K562 (cell line): Measurements from ENCODE around the gene ST8SIA1. TPM values are rescaled to one million over a fixed set of nuclear protein-coding genes. Genes with fewer than 3 reads are reported as not detected.

Experiments
- ATAC-seq: fragments of 200-7000 bp; cut with Tn5 transposase; 3 replicates; pipeline ENCODE4 v1.9.1; 2020; ENCODE audit warnings: moderate library complexity
- BruUV-seq: library from RNA; stranded (reverse); fragments of 400-500 nt; replicated peaks from 2 replicates; lab custom pipeline; 2021; lab: Mats Ljungman, UMichigan
- CTCF ChIA-PET: fragments of 300-600 bp; formaldehyde crosslinking; extraction: SDS; loops from one replicate; lab custom pipeline; 2021; ENCODE audit warnings: low intra/inter-chr PET ratio; lab: Yijun Ruan, JAX
- POLR2A ChIA-PET: fragments of 300-600, 350-650 bp; sonication (Branson Sonifier 250); formaldehyde crosslinking; extraction: SDS; loops from one replicate; lab custom pipeline; 2021; ENCODE audit warnings: antibody characterized with exemption, inconsistent platforms; lab: Yijun Ruan, JAX
- DNase-seq, 4 experiments: peaks; one replicate each; pipeline versions ENCODE4 v3.0.0 to v3.0.0-alpha.2; 2011 to 2018; ENCODE audit warnings: low spot score in 3 of 4, mixed read lengths in 3 of 4; ENCODE audit errors: extremely low read depth in 1 of 4
- FAIRE-seq: peaks from 2 replicates; lab custom pipeline; 2011; peaks lifted over from hg19 to GRCh38; lab: Jason Lieb, UNC
- H2AFZ ChIP-seq: 2 replicates; pipeline ENCODE4 v1.6.0; 2011; ENCODE audit warnings: low read depth, low read length, control low read depth, inconsistent platforms
- H3K27ac ChIP-seq: fragments of 200-600 bp; 3 replicates; pipeline ENCODE4 v1.8.0; 2011; ENCODE audit warnings: low read depth, mild to moderate bottlenecking, control low read depth, inconsistent platforms, low read length, moderate library complexity, mixed read lengths; ENCODE audit errors: extremely low read depth
- H3K27me3 ChIP-seq, 2 experiments: fragments of 300-600 bp in 1 of 2; 2 replicates in 1 of 2; 3 replicates in 1 of 2; pipeline versions ENCODE4 v1.6.0 to v1.8.0; 2011; ENCODE audit warnings: inconsistent platforms in 2 of 2, low read length in 2 of 2, mild to moderate bottlenecking in 1 of 2, mixed read lengths in 1 of 2, moderate library complexity in 1 of 2; ENCODE audit not compliant: control insufficient read depth in 2 of 2, insufficient read depth in 2 of 2
- H3K36me3 ChIP-seq: fragments of 300-600 bp; 3 replicates; pipeline ENCODE4 v1.8.0; 2011; ENCODE audit warnings: mild to moderate bottlenecking, low read length, inconsistent platforms; ENCODE audit not compliant: control insufficient read depth, insufficient read depth
- H3K4me1 ChIP-seq, 2 experiments: fragments of 200-600 bp in 1 of 2; replicated peaks in 1 of 2; 2 replicates in 1 of 2; 3 replicates in 1 of 2; pipeline versions ENCODE4 v1.5.1 to v1.8.0; 2011; ENCODE audit warnings: inconsistent platforms in 2 of 2, low read length in 2 of 2, mild to moderate bottlenecking in 1 of 2, mixed read lengths in 1 of 2, moderate library complexity in 1 of 2; ENCODE audit not compliant: control insufficient read depth in 2 of 2, insufficient read depth in 2 of 2
- H3K4me2 ChIP-seq: 2 replicates; pipeline ENCODE4 v1.6.1; 2011; ENCODE audit warnings: low read length, control low read depth, inconsistent platforms, mixed read lengths; ENCODE audit not compliant: insufficient read depth
- H3K4me3 ChIP-seq: fragments of 200-600 bp; sonication (generic), shearing (Covaris generic); 2 replicates; pipeline ENCODE4 v1.5.1; 2016; ENCODE audit warnings: control low read depth, inconsistent platforms
- H3K79me2 ChIP-seq: fragments of 200-600 bp; 3 replicates; pipeline ENCODE4 v1.8.0; 2011; ENCODE audit warnings: low read length, inconsistent platforms; ENCODE audit not compliant: control insufficient read depth, insufficient read depth
- H3K9ac ChIP-seq, 2 experiments: 2 replicates each; pipeline versions ENCODE4 v1.6.0 to v1.6.1; 2011; ENCODE audit warnings: low read depth in 2 of 2, low read length in 2 of 2, control low read depth in 1 of 2, inconsistent platforms in 1 of 2, mild to moderate bottlenecking in 1 of 2, mixed read lengths in 1 of 2; ENCODE audit not compliant: insufficient read depth in 1 of 2
- H3K9me1 ChIP-seq: one replicate; pipeline ENCODE4 v1.6.0; 2011; ENCODE audit warnings: inconsistent platforms, mild to moderate bottlenecking, low read length, moderate library complexity; ENCODE audit not compliant: control insufficient read depth, insufficient read depth
- H3K9me3 ChIP-seq: replicated peaks from 2 replicates; pipeline ENCODE4 v1.5.1; 2011; ENCODE audit warnings: low read depth, low read length, inconsistent platforms; ENCODE audit not compliant: control insufficient read depth, insufficient read depth
- H4K20me1 ChIP-seq: replicated peaks from 2 replicates; pipeline ENCODE4 v1.6.1; 2011; ENCODE audit warnings: low read length, inconsistent platforms, mixed read lengths; ENCODE audit not compliant: control insufficient read depth, insufficient read depth
- ETV6 ChIP-seq, 3 experiments: fragments of 150-350 bp in 1 of 3; sonication (generic) in 1 of 3; formaldehyde crosslinking in 1 of 3; IDR thresholded peaks; 2 replicates each; pipeline versions ENCODE4 v1.6.1 to v1.8.0; 2014 to 2022; ENCODE audit warnings: borderline replicate concordance in 2 of 3, low read depth in 2 of 3, antibody characterized with exemption in 1 of 3, low read length in 1 of 3, mild to moderate bottlenecking in 1 of 3, missing genetic modification reagents in 1 of 3
- NFRKB ChIP-seq: fragments of 450-650 bp; IDR thresholded peaks from 2 replicates; pipeline ENCODE4 v1.6.1; 2016; ENCODE audit warnings: low read depth
- RBBP5 ChIP-seq: fragments of 200-600 bp; sonication (generic); IDR thresholded peaks from 2 replicates; pipeline ENCODE4 v1.6.1; 2012; ENCODE audit warnings: borderline replicate concordance, mild to moderate bottlenecking, low read length, control low read depth, inconsistent platforms; ENCODE audit not compliant: insufficient read depth, poor library complexity, severe bottlenecking
- ZFP1 ChIP-seq: fragments of 450-650 bp; formaldehyde crosslinking; IDR thresholded peaks from 2 replicates; pipeline ENCODE4 v1.4.0; 2020; ENCODE audit warnings: mild to moderate bottlenecking, mixed read lengths
- ZNF311 ChIP-seq: fragments of 250-450 bp; sonication (Bioruptor Pico); IDR thresholded peaks from 2 replicates; pipeline ENCODE4 v1.4.0; 2020; ENCODE audit warnings: mild to moderate bottlenecking, moderate library complexity
- ZNF766 ChIP-seq: fragments of 200-800 bp; sonication (Bioruptor generic); conservative IDR thresholded peaks from 2 replicates; pipeline ENCODE4 v1.6.1; 2016; ENCODE audit warnings: missing genetic modification characterization, missing compliant biosample characterization
- WGBS: fragments of 100-300 bp; shearing (Covaris generic); methylation state at CpG from one replicate; pipeline ENCODE4 v1.1.6; 2016; ENCODE audit warnings: low coverage, mixed read lengths; ENCODE audit not compliant: insufficient coverage; ENCODE audit errors: missing lambda C conversion rate; 5-methylcytosine and 5-hydroxymethylcytosine counted together
- in situ Hi-C: fragments of 300-500 bp; cut with MboI; formaldehyde crosslinking; loops from 4 replicates; pipeline ENCODE4 v1.15.0; 2018; ENCODE audit warnings: inconsistent platforms, mixed read lengths
- intact Hi-C: fragments of 100-400 bp; cut with micrococcal nuclease; formaldehyde crosslinking; loops from 2 replicates; pipeline ENCODE4 v1.14.2; 2022
- polyA plus RNA-seq, 8 experiments: library from polyadenylated mRNA; depleted of rRNA in 4 of 8; stranded (reverse) in 5 of 8; unstranded in 3 of 8; fragments of >200 nt; fragmentation: Nextera tagmentation in 2 of 8; fragmentation: Illumina TruSeq in 1 of 8; extraction: Ambion mirVana in 2 of 8; extraction: Trizol in 1 of 8; gene quantifications; 2 replicates each; pipeline versions ENCODE4 v1.2.1 to v1.2.3, GENCODE V29; 2011 to 2014; ENCODE audit warnings: inconsistent platforms in 1 of 8, missing spikeins in 1 of 8
- total RNA-seq, 7 experiments: library from RNA; depleted of rRNA in 6 of 7; stranded (reverse); fragments of >200 nt in 6 of 7; fragmentation: Illumina TruSeq in 2 of 7; extraction: Trizol in 2 of 7; gene quantifications; 2 replicates each; pipeline versions ENCODE4 v1.2.1 to v1.2.3, GENCODE V29; 2011 to 2021; ENCODE audit warnings: low replicate concordance in 1 of 7
- TF ChIP-seq, protein P1 (sequence below): sonication (generic); formaldehyde crosslinking; IDR thresholded peaks from 2 replicates; pipeline ENCODE4 v1.8.1; 2023; ENCODE audit warnings: missing genetic modification reagents, mild to moderate bottlenecking, borderline replicate concordance
- TF ChIP-seq, protein P2 (sequence below): sonication (generic); formaldehyde crosslinking; IDR thresholded peaks from 2 replicates; pipeline ENCODE4 v1.8.0; 2023; ENCODE audit warnings: mild to moderate bottlenecking, missing genetic modification reagents

Gene ST8SIA1
- total and polyA plus RNA-seq, 9 of the 15 experiments (the other 6 are each of a cell fraction or from before 2014, with no cell fraction given): 0.86 to 26.3 (median 4.3) TPM

DNA sequence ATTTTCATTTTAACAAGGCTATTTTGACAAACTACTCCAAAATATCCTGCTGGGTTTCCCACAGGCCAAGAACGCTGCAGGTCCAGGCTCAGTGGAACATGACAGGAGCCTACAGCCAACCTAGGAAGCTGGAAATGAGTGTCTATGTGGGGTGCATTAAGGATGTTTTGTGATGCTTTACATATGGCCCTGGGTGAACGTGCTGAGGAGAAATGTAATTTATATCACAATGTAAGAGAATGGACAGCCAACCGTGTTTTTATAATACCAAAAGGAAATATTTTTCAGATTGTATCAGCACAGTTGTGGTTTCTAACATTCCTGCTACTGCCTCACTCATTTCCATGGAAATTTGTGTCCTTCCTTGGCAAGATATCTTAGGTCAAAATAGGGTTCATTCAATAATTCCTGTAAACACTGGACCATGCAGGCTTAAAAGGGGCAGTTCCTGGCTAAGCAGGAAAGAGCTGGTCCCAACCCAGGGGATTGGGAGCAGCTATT lies 51.5 kb downstream of the ST8SIA1 start:
- intact Hi-C loops: no loop called here
- no peak for TF ChIP-seq ZNF766 (CRISPR knock-in tag)
- no peak for TF ChIP-seq ETV6 (IDR thresholded peaks at IDR 0.05; ENCODE audit: borderline replicate concordance in 1 of 2, low read depth in 2 of 2, low read length in 1 of 2)
- TF ChIP-seq ETV6 (CRISPR knock-in tag; IDR thresholded peaks at IDR 0.05; ENCODE audit: borderline replicate concordance): no peak
- no peak for TF ChIP-seq RBBP5
- TF ChIP-seq, protein P1, sequence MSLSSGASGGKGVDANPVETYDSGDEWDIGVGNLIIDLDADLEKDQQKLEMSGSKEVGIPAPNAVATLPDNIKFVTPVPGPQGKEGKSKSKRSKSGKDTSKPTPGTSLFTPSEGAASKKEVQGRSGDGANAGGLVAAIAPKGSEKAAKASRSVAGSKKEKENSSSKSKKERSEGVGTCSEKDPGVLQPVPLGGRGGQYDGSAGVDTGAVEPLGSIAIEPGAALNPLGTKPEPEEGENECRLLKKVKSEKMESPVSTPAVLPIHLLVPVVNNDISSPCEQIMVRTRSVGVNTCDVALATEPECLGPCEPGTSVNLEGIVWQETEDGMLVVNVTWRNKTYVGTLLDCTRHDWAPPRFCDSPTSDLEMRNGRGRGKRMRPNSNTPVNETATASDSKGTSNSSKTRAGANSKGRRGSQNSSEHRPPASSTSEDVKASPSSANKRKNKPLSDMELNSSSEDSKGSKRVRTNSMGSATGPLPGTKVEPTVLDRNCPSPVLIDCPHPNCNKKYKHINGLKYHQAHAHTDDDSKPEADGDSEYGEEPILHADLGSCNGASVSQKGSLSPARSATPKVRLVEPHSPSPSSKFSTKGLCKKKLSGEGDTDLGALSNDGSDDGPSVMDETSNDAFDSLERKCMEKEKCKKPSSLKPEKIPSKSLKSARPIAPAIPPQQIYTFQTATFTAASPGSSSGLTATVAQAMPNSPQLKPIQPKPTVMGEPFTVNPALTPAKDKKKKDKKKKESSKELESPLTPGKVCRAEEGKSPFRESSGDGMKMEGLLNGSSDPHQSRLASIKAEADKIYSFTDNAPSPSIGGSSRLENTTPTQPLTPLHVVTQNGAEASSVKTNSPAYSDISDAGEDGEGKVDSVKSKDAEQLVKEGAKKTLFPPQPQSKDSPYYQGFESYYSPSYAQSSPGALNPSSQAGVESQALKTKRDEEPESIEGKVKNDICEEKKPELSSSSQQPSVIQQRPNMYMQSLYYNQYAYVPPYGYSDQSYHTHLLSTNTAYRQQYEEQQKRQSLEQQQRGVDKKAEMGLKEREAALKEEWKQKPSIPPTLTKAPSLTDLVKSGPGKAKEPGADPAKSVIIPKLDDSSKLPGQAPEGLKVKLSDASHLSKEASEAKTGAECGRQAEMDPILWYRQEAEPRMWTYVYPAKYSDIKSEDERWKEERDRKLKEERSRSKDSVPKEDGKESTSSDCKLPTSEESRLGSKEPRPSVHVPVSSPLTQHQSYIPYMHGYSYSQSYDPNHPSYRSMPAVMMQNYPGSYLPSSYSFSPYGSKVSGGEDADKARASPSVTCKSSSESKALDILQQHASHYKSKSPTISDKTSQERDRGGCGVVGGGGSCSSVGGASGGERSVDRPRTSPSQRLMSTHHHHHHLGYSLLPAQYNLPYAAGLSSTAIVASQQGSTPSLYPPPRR (CRISPR knock-in tag): no peak
- TF ChIP-seq ZNF311 (CRISPR knock-in tag): no peak
- TF ChIP-seq, protein P2, sequence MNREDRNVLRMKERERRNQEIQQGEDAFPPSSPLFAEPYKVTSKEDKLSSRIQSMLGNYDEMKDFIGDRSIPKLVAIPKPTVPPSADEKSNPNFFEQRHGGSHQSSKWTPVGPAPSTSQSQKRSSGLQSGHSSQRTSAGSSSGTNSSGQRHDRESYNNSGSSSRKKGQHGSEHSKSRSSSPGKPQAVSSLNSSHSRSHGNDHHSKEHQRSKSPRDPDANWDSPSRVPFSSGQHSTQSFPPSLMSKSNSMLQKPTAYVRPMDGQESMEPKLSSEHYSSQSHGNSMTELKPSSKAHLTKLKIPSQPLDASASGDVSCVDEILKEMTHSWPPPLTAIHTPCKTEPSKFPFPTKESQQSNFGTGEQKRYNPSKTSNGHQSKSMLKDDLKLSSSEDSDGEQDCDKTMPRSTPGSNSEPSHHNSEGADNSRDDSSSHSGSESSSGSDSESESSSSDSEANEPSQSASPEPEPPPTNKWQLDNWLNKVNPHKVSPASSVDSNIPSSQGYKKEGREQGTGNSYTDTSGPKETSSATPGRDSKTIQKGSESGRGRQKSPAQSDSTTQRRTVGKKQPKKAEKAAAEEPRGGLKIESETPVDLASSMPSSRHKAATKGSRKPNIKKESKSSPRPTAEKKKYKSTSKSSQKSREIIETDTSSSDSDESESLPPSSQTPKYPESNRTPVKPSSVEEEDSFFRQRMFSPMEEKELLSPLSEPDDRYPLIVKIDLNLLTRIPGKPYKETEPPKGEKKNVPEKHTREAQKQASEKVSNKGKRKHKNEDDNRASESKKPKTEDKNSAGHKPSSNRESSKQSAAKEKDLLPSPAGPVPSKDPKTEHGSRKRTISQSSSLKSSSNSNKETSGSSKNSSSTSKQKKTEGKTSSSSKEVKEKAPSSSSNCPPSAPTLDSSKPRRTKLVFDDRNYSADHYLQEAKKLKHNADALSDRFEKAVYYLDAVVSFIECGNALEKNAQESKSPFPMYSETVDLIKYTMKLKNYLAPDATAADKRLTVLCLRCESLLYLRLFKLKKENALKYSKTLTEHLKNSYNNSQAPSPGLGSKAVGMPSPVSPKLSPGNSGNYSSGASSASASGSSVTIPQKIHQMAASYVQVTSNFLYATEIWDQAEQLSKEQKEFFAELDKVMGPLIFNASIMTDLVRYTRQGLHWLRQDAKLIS (CRISPR knock-in tag): no peak
- TF ChIP-seq ZFP1 (CRISPR knock-in tag): no peak
- no peak for TF ChIP-seq NFRKB
- 0% methylated on average over 2 of the region's 3 CpGs for WGBS
- no peaks in the 10 kb centered on the region for H3K4me1 ChIP-seq
- in situ Hi-C loops: no loop called here
- no TSS peak for BruUV-seq
- H3K4me3 ChIP-seq: no peak overlapping the region
- no peak overlapping the region for H3K4me2 ChIP-seq
- no peak overlapping the region for H3K27ac ChIP-seq
- no peaks in the 10 kb centered on the region for H3K36me3 ChIP-seq
- ATAC-seq: no peak
- H4K20me1 ChIP-seq: no peaks in the 10 kb centered on the region
- H3K9me3 ChIP-seq: no peaks in the 10 kb centered on the region
- no peak overlapping the region for H3K9ac ChIP-seq
- FAIRE-seq: no peak
- no peaks in the 10 kb centered on the region; a peak in 1 of 5 replicates for H3K27me3 ChIP-seq
- CTCF ChIA-PET: no interaction called here
- no peaks in the 10 kb centered on the region for H3K79me2 ChIP-seq
- DNase-seq: no peak
- POLR2A ChIA-PET: no interaction called here
- no peak overlapping the region for H2AFZ ChIP-seq
- H3K9me1 ChIP-seq: no peaks in the 10 kb centered on the region
